HCT116 (cell line): ENCODE data around the gene NFATC3.

Source experiments
- ATF3 ChIP-seq: IDR thresholded peaks from 2 replicates; pipeline ENCODE4 v1.6.1; 2012
- JUND ChIP-seq: IDR thresholded peaks from 2 replicates; pipeline ENCODE4 v1.6.1; 2012

- TF ChIP-seq ATF3 (no peak), JUND (no peak)
Measured at GRCh38 chr16:68190081-68190480, 104.9 kb downstream of the NFATC3 start.
